HepG2 (cell line): ENCODE results near the gene PRRT2. TPM values are rescaled to one million over a fixed set of nuclear protein-coding genes. Genes with fewer than 3 reads are reported as not detected.
A peak's percentile ranks its signal among the peaks of the same experiment; 100 is the strongest.

Source experiments
- AGO1 ChIP-seq: fragments of 200-400 bp; formaldehyde crosslinking; IDR thresholded peaks from 2 replicates; pipeline ENCODE4 v1.6.1; 2017; ENCODE audit warnings: mild to moderate bottlenecking, low read depth, low read length, moderate library complexity; ENCODE audit not compliant: poor library complexity, severe bottlenecking
- FOXK1 ChIP-seq: sonication (generic); formaldehyde crosslinking; IDR thresholded peaks from 2 replicates; pipeline ENCODE4 v1.4.0; 2020; ENCODE audit warnings: low read depth, missing genetic modification reagents, borderline replicate concordance
- HNF1A ChIP-seq, 2 experiments: sonication (generic) in 1 of 2; formaldehyde crosslinking in 1 of 2; IDR thresholded peaks; 2 replicates each; pipeline versions ENCODE4 v1.4.0 to v1.6.1; 2016 to 2020; ENCODE audit warnings: borderline replicate concordance in 1 of 2, low read depth in 1 of 2, mild to moderate bottlenecking in 1 of 2, missing genetic modification reagents in 1 of 2
- HNF4G ChIP-seq, 2 experiments: sonication (generic) in 1 of 2; formaldehyde crosslinking in 1 of 2; IDR thresholded peaks; 2 replicates each; pipeline versions ENCODE4 v1.4.0 to v1.6.1; 2011 to 2020; ENCODE audit warnings: borderline replicate concordance in 2 of 2, low read depth in 2 of 2, mild to moderate bottlenecking in 2 of 2, low read length in 1 of 2, missing genetic modification reagents in 1 of 2, moderate library complexity in 1 of 2
- IKZF4 ChIP-seq: sonication (generic); formaldehyde crosslinking; IDR thresholded peaks from 2 replicates; pipeline ENCODE4 v1.5.1; 2020; ENCODE audit warnings: borderline replicate concordance, mild to moderate bottlenecking, low read depth, missing genetic modification reagents; ENCODE audit errors: not compliant biosample characterization
- SIX1 ChIP-seq: sonication (generic); formaldehyde crosslinking; IDR thresholded peaks from 2 replicates; pipeline ENCODE4 v1.4.0; 2020; ENCODE audit warnings: missing genetic modification reagents, borderline replicate concordance
- TEF ChIP-seq: sonication (generic); formaldehyde crosslinking; IDR thresholded peaks from 2 replicates; pipeline ENCODE4 v1.5.0; 2020; ENCODE audit warnings: missing genetic modification reagents
- ZNF17 ChIP-seq: sonication (generic); formaldehyde crosslinking; IDR thresholded peaks from 2 replicates; pipeline ENCODE4 v1.5.0; 2020; ENCODE audit warnings: mild to moderate bottlenecking, missing genetic modification reagents
- ZNF24 ChIP-seq: fragments of 450-650 bp; IDR thresholded peaks from 2 replicates; pipeline ENCODE4 v1.6.1; 2017; ENCODE audit warnings: antibody characterized with exemption, mild to moderate bottlenecking
- ZNF337 ChIP-seq: sonication (generic); formaldehyde crosslinking; IDR thresholded peaks from 2 replicates; pipeline ENCODE4 v1.5.1; 2020; ENCODE audit warnings: missing genetic modification reagents, low read depth, mild to moderate bottlenecking, borderline replicate concordance
- ZNF546 ChIP-seq: sonication (generic); formaldehyde crosslinking; conservative IDR thresholded peaks from 2 replicates; pipeline ENCODE4 v1.8.1; 2023; ENCODE audit warnings: mild to moderate bottlenecking, missing genetic modification reagents
- ZNF703 ChIP-seq: sonication (generic); formaldehyde crosslinking; IDR thresholded peaks from 2 replicates; pipeline ENCODE4 v1.5.1; 2020; ENCODE audit warnings: missing genetic modification reagents, mild to moderate bottlenecking, moderate library complexity, borderline replicate concordance
- ZNF773 ChIP-seq: sonication (generic); formaldehyde crosslinking; IDR thresholded peaks from 2 replicates; pipeline ENCODE4 v1.4.0; 2020; ENCODE audit warnings: missing genetic modification reagents, borderline replicate concordance
- ZSCAN21 ChIP-seq: sonication (generic); formaldehyde crosslinking; IDR thresholded peaks from 2 replicates; pipeline ENCODE4 v1.8.0; 2022; ENCODE audit warnings: mild to moderate bottlenecking, missing genetic modification reagents, moderate library complexity, borderline replicate concordance
- polyA plus RNA-seq, 8 experiments: library from polyadenylated mRNA; depleted of rRNA in 3 of 8; stranded (reverse) in 7 of 8; unstranded in 1 of 8; fragments of >200 nt; fragmentation: Illumina TruSeq in 4 of 8; extraction: Trizol in 4 of 8; gene quantifications; 2 replicates each; pipeline versions ENCODE4 v1.2.1 to v1.2.3, GENCODE V29; 2011 to 2016; ENCODE audit warnings: low read depth in 4 of 8, missing spikeins in 1 of 8, mixed read lengths in 1 of 8; ENCODE audit not compliant: insufficient read depth in 1 of 8
- total RNA-seq, 5 experiments: library from RNA; depleted of rRNA; stranded (reverse); fragments of >200 nt; fragmentation: Illumina TruSeq; extraction: Trizol; gene quantifications; 2 replicates each; pipeline ENCODE4 v1.2.3, GENCODE V29; 2016; ENCODE audit warnings: low read depth in 1 of 5
- TF ChIP-seq, protein P1 (sequence below): sonication (generic); formaldehyde crosslinking; IDR thresholded peaks from 2 replicates; pipeline ENCODE4 v1.9.0; 2021; ENCODE audit warnings: mild to moderate bottlenecking, missing genetic modification reagents

Gene PRRT2
- total and polyA plus RNA-seq, 2 of the 13 experiments (the other 11 are each of a cell fraction or from before 2014, with no cell fraction given): 0.51 to 1.1 TPM

GRCh38 chr16:29806641-29807425, 5.2 kb upstream of the PRRT2 start (continued):
- TF ChIP-seq, protein P1, sequence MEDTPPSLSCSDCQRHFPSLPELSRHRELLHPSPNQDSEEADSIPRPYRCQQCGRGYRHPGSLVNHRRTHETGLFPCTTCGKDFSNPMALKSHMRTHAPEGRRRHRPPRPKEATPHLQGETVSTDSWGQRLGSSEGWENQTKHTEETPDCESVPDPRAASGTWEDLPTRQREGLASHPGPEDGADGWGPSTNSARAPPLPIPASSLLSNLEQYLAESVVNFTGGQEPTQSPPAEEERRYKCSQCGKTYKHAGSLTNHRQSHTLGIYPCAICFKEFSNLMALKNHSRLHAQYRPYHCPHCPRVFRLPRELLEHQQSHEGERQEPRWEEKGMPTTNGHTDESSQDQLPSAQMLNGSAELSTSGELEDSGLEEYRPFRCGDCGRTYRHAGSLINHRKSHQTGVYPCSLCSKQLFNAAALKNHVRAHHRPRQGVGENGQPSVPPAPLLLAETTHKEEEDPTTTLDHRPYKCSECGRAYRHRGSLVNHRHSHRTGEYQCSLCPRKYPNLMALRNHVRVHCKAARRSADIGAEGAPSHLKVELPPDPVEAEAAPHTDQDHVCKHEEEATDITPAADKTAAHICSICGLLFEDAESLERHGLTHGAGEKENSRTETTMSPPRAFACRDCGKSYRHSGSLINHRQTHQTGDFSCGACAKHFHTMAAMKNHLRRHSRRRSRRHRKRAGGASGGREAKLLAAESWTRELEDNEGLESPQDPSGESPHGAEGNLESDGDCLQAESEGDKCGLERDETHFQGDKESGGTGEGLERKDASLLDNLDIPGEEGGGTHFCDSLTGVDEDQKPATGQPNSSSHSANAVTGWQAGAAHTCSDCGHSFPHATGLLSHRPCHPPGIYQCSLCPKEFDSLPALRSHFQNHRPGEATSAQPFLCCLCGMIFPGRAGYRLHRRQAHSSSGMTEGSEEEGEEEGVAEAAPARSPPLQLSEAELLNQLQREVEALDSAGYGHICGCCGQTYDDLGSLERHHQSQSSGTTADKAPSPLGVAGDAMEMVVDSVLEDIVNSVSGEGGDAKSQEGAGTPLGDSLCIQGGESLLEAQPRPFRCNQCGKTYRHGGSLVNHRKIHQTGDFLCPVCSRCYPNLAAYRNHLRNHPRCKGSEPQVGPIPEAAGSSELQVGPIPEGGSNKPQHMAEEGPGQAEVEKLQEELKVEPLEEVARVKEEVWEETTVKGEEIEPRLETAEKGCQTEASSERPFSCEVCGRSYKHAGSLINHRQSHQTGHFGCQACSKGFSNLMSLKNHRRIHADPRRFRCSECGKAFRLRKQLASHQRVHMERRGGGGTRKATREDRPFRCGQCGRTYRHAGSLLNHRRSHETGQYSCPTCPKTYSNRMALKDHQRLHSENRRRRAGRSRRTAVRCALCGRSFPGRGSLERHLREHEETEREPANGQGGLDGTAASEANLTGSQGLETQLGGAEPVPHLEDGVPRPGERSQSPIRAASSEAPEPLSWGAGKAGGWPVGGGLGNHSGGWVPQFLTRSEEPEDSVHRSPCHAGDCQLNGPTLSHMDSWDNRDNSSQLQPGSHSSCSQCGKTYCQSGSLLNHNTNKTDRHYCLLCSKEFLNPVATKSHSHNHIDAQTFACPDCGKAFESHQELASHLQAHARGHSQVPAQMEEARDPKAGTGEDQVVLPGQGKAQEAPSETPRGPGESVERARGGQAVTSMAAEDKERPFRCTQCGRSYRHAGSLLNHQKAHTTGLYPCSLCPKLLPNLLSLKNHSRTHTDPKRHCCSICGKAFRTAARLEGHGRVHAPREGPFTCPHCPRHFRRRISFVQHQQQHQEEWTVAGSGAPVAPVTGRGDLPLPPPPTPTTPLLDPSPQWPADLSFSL (CRISPR knock-in tag): no peak
- TF ChIP-seq TEF (CRISPR knock-in tag) (no peak), IKZF4 (no peak), ZNF17 (CRISPR knock-in tag) (no peak), ZNF24 (no peak), ZNF546 (no peak), AGO1 (no peak), SIX1 (CRISPR knock-in tag) (no peak), FOXK1 (CRISPR knock-in tag) (no peak), ZNF773 (CRISPR knock-in tag) (no peak), ZSCAN21 (CRISPR knock-in tag) (no peak), HNF4G (IDR thresholded peaks at IDR 0.05; ENCODE audit: borderline replicate concordance, low read depth, low read length) (no peak), HNF4G (CRISPR knock-in tag; IDR thresholded peaks at IDR 0.05; ENCODE audit: borderline replicate concordance, low read depth) (no peak), ZNF703 (CRISPR knock-in tag) (no peak), ZNF337 (CRISPR knock-in tag) (no peak), HNF1A (IDR thresholded peaks at IDR 0.05; ENCODE audit: low read depth) (no peak), HNF1A (CRISPR knock-in tag; IDR thresholded peaks at IDR 0.05; ENCODE audit: borderline replicate concordance) (0 out of 2 replicates have a peak, but pooled peaks have one; percentile 34)
